Activated T-cell treated with anti-CD3 and anti-CD28 coated beads, Interleukin-2, amount 50 U/mL, for 48 hours (primary cell): ENCODE measurements around the gene EEFSEC.

Experiments
- DNase-seq, 2 experiments: peaks; one replicate each; pipeline ENCODE4 v3.0.0-alpha.2; 2020

Gene EEFSEC

DNA sequence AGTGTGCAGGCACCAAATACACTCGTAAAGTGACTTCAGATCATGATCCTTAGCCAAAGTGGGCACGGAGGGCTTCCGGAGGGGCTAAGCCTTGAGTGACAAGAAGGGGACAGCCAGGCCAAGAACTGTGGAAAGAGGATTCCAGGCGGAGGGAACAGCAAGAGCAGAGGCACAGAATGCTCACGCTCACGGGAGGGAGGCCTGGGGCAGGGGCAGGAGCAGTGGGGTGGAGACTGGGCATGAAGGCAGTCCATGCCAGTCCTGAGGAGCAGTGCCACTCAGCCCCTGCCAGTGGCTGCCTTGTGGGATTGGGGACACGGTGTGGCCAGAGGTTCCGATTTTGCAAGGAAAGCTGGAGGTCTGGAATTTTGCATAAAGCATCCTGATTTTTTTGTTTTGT is 277.4 kb downstream of the EEFSEC start:
- no peak for DNase-seq

DNA sequence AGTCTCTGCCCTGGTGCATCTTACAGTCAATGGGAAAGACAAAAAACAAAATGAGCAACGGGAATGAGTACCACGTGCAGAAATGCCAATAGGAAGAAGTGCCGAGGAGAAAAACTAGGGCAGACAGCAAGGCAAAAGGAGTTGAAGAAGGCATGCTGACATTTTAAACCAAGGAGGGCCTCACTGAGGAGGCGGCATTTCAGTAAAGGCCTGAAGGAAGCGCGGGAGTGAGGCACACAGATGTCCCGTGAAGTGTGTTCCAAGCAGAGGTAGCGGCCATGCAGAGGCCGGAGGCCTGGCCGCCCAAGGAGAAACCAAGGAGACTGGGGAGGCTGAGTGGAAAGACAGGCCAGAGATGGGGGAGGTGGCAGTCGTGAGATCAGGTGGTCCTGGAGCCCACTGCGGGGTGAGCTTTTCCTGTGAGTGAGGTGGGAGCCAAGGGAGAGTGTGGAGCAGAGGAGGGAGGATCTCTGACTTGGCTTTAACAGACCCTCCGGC is 278.6 kb downstream of the EEFSEC start:
- no peak for DNase-seq

DNA sequence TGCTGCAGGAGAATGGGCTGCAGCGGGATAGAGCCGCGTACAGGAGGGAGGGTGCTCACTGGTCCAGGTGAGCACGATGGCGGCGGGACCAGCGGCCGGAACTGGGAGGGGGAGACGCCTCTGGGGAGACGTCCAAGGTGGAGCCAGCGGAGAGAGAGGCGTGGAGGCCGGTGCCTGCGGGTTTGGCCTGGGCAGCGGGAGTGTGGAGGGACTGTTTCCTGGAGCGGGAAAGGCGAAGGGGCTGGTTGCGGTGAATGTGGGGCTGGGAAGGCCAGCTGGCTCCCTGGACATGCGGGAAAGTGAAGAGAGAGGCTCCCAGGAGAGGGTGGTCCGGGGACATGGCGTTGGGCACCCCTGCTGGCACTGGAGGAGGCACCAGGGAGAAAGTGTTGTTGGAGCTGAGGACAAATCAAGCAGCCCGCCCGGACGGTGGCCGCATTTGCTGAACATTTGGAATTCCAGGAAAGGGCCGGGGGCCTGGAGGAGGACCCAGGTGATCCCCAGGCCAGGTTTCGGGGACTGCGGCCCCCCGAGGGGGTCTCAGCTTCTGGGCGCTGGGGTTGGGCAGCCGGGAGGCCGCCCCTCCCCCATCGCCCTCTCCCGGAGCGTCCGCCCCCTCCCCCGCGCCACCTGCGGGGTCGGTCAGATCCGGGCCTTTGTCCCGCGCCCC is 279.2 kb downstream of the EEFSEC start:
- DNase-seq = no peak

DNA sequence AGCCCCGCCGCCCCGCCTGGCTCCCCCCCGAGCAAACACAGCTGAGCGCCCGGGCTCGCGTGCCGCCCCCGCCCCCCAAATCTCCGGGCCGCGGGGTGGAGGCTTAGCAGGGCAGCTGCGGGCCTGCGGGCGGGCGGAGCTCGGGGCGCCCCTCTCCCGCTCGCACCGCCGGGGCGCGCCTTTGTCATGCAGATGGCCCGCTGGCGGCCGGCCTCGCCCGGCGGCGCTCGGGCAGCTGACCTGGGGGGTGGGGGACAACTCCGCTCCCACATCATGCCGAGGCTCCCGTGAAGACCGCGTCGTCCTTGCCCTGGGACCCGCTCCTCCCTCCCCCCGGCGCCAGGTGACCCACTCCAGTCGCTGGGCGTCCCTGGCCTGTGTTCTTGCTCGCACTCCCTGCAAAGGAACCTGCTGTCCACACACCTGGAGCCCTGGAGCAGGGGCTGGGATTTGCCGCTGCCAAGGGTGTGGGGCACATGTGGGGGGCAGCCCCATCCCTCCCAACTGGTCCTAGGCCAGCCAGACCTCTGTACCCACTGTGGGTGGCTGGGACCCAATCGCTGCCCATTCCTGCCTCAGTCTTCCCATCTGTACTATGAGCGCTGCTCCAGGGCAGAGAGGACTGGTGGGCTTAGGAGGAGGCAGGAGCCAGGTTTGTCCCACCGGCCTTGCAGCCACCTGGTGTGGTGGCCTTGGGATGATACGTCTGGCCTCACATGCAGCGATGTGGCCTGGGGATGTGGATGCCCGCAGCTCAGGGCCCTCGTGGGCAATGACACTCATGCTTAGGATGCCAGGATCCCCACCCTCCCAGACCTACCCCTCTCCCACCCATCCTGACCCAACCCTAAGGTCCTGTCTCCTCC is 279.9 kb downstream of the EEFSEC start:
- DNase-seq = no peak

DNA sequence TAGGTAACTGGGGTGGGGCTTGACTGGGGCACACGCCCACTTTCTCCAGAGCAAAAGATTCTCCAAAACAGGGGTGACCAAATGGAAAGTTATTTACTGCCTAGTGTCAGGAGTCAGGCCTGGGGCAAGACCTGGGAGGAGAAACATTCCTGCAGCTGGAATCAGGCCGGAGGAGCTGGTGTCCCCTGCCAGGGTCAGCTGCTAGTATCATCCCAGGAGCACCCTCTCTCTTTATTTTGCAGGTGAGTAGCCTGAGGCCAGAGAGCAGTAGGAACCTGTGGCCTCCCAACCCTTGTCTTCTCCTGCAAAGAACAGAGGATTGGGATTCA is 280.5 kb downstream of the EEFSEC start:
- DNase-seq = no peak

DNA sequence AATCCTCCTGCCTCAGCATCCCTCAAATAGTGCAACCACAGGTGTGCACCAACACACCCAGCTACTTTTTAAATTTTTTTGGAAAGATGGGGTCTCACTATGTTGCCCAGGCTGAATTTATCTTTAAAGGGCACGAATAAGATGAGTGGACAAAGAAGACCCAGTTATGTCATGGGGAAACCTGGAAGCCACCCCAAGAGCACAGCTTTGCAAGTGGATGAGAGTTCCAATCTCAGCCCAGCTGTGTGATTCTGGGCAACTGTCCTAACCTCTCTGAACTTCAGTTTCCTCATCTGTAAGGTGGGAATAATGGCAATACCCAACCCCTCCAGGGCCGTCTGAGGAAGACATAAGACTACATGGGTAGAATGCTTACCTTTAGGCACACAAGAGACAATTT is 281.2 kb downstream of the EEFSEC start:
- no peak for DNase-seq

DNA sequence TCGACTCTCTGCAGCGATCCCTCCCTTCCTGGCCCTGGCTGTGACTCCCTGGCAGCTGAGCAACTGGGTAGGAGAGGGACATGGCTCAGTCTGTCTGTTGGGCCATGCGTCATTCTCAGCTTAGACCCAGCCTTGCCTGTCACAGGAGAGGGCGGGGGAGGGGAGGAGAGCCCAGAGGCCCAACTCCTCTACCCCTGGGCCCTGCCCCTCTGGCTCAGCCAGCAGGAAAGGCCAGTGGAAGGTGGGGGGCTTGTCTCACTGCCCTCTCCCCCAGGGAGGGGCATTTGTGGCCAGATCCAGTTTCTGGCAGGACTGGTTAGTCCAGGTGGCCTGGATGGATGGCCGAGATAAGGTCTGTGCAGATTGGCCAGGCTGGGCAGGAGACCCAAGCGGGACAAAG is 281.8 kb downstream of the EEFSEC start:
- no peak for DNase-seq

DNA sequence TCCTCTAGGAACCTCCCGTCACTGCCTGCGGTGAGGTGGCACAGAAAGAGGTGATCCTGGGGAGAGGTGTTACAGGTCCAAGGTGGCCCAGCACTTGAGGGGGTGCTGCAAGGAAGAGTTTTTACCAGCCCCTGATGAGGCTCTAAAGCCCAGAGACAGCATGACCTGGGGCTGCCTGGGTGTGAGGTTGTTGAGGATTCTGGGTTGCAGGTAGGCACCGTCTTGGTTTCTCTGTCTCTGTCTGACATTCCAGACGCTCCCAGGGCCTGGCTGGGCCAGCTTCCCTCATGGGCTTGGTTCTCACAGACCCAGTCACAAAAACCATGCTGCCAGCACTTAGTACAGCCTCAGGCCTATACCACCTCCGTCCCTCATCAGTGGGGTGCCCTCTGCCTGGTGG is 282.3 kb downstream of the EEFSEC start:
- DNase-seq = no peak

DNA sequence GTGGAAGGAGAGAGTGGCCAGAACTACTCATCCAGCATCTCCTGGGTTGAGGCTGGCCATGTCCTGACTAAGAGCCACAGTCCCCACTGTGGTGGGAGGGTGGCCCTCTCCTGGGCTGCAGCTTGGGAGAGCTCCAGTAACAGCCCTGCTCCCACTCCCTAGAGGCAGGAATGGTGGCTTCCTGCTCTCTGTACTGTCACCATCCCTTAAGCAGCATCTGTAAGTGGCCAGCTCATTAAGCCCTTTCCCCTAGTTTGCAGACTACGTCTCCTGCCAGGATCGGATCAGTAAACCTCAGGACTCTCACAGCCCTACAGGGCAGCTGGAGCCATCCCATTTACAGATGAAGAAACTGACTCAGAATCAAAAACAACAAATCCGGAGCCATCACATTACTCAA is 282.9 kb downstream of the EEFSEC start:
- no peak for DNase-seq

DNA sequence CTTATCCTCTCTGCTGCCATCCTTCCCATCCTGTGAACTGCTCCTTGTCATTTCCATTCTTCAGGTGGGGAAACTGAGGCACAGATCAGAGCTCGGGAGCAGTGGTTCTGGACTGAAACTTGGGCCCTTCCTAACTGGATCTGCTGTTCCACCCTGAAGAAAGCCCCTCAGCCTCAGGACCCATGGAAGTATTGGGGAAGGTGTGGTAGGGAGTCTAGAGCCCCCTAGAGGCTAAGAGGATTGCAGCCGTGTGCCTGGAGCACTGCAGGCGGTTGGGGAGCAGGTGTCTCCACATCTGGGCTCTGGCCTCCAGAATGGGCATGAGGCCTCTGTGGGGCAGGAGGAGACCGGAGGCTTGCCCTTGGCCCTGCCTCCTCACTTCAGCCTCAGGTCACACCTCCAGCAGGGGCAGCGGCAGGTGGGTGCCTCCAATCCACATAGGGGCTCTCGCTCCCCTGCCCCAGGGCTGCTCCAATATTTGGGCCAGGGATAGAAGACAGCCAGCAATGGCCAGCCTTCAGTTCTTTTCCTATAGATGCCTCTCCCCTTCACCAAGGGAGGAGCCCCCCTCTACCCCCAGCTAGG is 285.3 kb downstream of the EEFSEC start:
- DNase-seq = no peak

DNA sequence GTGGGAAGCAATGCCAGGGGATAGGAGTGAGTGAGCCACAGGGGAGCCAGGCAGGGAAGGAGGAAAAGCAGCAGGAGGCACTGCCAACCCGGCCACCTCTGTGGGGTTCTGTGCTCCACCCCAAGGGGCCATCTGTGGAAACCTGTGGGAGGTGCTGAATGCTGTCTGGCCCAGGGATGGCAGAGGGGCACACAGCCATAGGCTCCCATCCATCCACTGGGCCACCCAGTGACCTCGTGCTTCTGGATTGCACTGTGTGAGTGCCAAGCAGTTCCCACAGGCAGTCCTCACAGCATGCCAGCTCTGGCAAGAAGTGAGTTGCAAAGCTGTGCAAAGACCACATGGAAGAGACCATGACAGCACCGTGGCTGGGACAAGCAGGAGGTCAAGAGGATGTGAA is 285.9 kb downstream of the EEFSEC start:
- DNase-seq = no peak

DNA sequence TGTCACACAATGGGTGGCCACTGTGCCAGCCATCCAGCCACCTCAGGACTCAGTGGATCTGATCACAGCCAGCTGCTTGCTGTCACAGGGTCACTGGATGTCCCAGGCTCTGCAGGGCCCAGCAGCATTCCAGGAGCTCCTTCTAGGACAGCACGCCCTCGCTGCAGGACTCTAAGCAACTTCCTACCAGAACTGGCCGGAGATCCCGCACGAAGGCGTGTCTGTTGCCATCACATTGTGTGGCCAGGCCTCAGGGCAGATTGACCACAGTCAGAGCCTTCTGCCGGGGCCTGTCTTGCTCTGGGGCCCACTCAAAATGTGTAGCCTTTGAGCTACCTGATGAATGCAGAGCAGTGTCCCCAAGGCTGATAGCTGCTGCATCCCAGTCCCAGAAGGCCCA is 288.8 kb downstream of the EEFSEC start:
- DNase-seq = no peak

DNA sequence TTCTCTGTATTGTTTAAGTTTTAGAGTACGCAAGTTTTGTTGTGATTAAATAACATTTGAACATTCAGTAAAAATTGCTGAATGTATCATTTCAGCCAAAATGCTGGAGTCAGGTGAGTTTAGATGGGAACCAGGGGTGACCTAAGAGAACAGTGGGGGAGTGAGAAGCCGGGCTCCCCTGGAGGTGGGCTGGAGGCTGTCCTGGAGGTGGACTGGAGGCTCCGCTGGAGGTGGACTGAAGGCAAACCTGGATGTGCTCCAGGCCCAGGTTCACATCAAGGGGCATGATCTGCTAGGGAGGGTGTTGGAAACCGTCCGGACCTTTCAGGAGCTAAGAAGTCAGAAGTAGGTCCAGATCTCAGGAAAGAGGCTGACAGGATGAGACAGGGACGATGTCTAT is 289.7 kb downstream of the EEFSEC start:
- no peak for DNase-seq

DNA sequence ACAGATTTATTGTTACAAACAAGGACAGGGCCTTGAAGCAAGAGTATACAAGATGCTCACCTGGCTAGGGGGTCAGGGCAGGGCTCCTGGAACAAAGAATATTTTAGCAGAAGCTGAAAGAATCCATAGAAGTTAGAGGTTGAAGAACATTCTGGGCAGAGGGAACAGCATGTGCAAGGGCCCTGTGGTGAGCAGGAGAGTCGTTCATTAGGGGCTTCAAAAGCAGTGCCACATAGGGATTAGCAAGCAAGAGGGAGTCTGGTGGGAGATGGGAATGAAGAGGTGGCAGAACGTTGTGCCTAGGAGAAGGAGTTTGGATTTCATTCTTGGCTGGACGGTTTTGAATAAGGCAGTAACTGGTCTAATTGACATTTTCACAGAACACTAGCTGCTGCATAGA is 290.5 kb downstream of the EEFSEC start:
- no peak for DNase-seq

DNA sequence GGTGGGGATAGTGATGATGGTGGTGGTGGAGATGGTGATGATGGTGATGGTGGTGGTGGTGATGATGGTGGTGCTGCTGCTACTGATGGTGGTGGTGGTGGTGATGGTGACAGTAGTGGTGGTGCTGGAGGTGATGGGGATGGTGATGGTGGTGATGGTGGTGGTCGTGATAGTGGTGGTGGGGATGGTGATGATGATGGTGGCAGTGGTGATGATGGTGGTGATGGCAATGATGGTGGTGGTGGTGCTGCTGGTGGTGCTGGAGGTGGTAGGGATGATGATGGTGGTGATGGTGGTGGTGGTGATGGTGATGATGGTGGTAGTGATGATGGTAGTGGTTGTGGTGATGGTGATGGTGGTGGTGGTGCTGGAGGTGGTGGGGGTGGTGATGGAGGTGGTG is 292.1 kb downstream of the EEFSEC start:
- DNase-seq = no peak

DNA sequence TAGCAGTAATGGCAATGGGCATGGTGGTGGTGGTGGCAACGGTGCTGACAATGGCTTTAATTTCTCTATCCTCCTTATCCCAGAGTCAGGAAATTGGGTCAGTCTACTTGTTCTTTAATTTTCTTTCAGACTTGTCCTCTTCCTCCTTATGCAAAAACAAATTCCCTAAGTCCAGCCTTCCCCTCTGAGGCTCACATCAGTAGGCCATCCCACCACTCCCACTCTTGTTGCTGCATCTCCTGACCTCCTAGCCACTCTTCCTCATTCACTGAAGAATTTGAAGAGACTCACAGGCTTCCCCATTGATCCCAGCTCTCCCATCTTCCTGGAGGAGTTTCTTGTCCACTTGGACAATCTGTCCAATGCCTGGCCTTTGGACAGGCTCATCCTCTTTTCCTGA is 293.5 kb downstream of the EEFSEC start:
- no peak for DNase-seq

DNA sequence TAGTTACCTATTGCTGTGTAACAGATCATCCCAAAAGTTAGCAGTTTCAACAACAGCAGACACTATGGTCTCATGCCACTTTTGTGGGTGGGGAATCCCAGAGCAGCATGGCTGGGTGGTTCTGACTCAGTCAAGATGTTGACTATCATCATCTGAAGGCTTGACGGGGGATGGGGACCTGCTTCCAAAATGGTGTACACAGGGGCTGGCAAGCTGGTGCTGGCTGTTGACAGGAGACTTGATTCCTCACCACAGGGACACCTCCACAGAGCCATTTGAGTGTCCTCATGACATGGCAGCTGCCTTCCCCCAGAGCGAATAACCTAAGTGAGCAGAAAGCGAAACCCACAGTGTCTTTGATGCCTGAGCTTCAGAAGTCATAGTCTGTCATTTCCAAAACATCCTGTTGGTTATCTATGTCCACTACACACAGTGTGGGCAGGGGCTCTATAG is 294.3 kb downstream of the EEFSEC start:
- DNase-seq = peak; percentile 83

DNA sequence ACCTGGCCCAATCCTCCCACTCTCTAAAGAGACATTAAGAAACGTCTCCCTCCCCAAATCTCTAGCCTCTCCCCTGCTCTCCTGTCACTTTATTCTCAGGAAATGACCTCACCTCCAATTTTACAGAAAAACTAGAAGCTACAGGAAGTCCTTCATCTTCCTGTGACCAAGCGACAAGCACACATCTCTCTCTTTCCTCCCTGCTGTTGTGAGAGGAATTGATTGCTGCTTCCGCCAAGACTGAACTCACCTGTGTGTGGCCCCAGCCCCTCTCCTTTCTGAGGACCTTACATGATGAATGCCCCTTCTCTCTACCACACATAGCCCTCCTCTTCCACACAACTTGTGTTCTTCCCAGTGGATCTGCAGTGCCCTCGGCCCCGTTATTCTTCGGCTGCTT is 295.2 kb downstream of the EEFSEC start:
- no peak for DNase-seq

DNA sequence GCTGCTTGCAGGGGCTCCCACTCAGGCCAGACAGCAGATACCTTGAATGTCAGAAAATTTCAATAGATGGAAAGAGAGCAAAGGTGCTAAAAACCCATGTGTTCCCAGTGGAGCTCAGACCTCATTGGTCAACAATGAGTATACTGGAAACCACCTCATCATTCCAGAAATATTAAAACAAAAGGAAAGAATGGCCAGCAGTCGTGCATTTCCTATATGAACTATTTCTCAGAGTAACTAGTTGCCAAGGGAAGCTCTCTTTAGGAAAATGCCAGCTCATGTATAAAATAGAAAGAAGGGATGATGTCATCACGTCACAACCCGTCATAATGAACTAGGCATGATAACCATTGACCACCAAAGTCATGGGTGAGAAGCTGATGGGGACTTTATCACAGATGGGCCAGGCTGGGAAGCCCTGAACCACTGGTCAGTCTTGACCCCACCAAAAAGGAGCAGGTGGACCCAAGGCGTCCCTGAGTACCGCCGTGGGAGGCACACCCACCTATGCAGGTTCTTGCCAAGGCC is 295.9 kb downstream of the EEFSEC start:
- no peak for DNase-seq

DNA sequence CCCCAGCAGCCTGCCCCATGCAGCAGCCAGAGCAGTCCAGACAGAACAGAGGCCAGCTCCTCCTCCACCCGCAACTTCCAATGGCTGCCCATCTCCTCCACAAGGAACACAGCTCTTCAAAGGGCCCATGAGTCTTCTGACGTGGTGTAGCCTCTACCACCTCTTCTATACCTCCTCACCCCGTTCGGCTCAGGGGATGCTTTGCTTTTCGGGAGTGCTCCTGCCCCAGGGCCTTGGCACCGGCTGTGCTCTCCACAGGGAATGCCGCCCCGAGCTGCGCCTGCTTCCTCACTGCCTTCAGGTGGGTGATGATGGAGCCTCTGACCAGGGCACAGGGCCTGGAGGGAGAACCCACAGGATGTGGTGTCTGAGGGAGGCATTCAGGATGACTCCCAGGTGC is 298.8 kb downstream of the EEFSEC start:
- DNase-seq = no peak

DNA sequence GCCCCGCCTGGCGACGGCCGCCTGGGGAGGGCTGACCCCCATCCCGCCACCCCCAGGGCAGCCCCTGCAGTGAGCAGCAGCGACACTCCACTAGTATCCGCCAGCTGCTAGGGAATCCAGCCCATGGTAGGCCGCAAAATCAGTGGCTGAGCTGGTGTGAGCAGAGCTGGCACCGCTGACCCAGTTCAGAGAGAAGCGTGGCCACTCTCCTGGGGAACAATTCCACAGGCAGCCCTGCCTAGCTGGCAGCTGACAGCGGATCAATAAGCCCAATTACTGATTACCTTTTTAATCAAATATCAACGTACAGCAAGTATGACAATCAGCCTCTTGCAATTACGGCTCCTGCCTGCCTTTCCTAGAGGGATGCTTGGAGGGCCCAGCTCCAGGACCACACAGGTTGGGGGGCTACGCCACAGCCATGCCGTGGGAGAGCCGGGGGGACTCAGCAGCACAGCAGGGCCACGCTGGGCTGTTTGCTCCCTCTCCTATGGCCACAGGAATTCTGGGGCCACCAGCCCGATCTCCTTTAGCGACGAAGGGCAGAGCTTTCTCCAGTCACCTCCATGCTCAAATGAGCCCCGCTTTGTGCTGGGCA is 299.5 kb downstream of the EEFSEC start:
- DNase-seq = no peak

DNA sequence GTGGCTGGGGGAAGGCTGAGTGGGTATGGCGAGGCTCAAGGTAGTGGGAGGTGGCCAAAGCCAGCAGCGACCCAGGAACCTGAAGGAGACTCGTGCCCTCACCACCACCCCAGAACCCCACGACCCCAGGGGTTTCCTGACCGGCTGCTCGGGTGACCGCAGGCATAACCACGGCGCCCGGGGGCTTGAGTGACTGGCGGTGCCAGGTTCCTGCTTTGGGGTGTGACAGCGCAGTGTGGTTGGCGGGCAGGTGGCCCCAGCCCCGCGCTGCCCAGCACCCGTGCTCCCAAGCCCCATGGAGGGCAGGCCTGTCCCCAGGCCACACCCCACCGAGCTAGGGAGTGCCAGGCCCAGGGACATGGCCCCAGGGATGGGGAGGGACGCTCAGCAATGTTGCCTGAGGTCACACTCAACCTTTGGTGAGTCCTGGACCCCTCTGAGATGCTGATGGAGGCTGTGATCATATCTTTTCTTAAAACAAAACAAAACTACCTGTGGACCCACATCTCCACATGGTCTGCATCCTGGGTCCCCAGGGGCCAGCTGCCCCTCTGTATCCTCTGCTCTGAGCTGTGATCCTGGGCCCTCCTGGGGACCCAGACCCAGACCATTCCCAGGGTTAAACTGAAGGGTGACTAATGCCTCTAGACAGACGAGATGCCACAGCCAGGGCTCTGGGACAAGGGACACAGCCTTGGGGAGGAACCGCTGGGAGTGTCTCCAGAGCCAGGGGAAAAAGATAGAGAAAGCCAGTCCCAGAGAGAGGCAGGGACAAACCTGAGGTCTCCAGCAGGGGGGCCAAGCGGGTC is 300.4 kb downstream of the EEFSEC start:
- no peak for DNase-seq

DNA sequence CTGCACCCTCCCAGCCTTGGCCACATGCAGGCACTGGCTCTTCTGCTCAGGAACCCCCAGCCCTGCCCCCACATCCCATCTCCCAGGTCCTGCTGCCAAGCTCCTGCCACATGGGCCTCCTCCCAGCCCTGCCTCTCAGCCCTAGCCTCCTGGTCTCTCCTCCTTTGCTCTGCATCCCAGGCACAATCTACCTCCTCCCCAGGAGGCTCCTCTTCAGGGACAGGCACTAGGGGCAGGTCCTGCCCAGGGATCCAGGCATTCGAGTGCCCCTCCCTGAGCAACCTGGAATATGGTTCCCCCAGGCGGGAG is 301.0 kb downstream of the EEFSEC start:
- DNase-seq = no peak
